GM12864 (cell line): Measurements from ENCODE around the gene TBX2.

Source experiments
- DNase-seq: peaks from one replicate; pipeline ENCODE4 v3.0.0-alpha.2; 2011; ENCODE audit warnings: low read depth
- H3K4me3 ChIP-seq: 2 replicates; pipeline ENCODE4 v1.5.1; 2011; ENCODE audit warnings: mild to moderate bottlenecking, low read depth, low read length, control low read depth
- CTCF ChIP-seq: IDR thresholded peaks from 2 replicates; pipeline ENCODE4 v1.5.1; 2011; ENCODE audit warnings: low read depth, mild to moderate bottlenecking, moderate library complexity, low read length, control low read depth, inconsistent platforms; ENCODE audit errors: missing control alignments

Gene TBX2

GRCh38 chr17:61395409-61395982, 4.1 kb upstream of the TBX2 start:
- H3K4me3 ChIP-seq, result no peak overlapping the region

GRCh38 chr17:61395983-61396585, 3.6 kb upstream of the TBX2 start:
- DNase-seq, result no peak
- no peak for TF ChIP-seq CTCF
- H3K4me3 ChIP-seq, result no peak overlapping the region

More at GRCh38 chr17:61395409-61395982, 4.1 kb upstream of the TBX2 start:
- no peak for DNase-seq
- TF ChIP-seq CTCF, result no peak

GRCh38 chr17:61396586-61397085, 3.0 kb upstream of the TBX2 start:
- TF ChIP-seq CTCF, result no peak
- no peak overlapping the region for H3K4me3 ChIP-seq
- DNase-seq, result no peak

GRCh38 chr17:61397086-61397842, 2.4 kb upstream of the TBX2 start:
- no peak for DNase-seq
- H3K4me3 ChIP-seq, result no peak overlapping the region
- TF ChIP-seq CTCF, result no peak

- no peak for DNase-seq
- TF ChIP-seq CTCF, result no peak
- H3K4me3 ChIP-seq, result no peak overlapping the region
These were observed 917 bp upstream of the TBX2 start for GRCh38 chr17:61398721-61399130.

- no peak overlapping the region for H3K4me3 ChIP-seq
- TF ChIP-seq CTCF, result no peak
- DNase-seq, result no peak
These were observed 548 bp downstream of the TBX2 start for GRCh38 chr17:61400066-61400716.
